Measurements from ENCODE around the gene PRKAR2A.
"Not testable (repeated sequence)": the region's sequence is repeated elsewhere in the genome, so short reads cannot be mapped to it uniquely, and the experiment has no call there.

- not testable (repeated sequence) for TF ChIP-seq JUNB (IDR thresholded peaks at IDR 0.05); IKZF2 (IDR thresholded peaks at IDR 0.05); IRF3 (IDR thresholded peaks at IDR 0.05); CTCF (IDR thresholded peaks at IDR 0.05 in 2 of 3, conservative IDR thresholded peaks at IDR 0.05 in 1 of 3; ENCODE audit: control insufficient read depth in 2 of 3, extremely low read depth in 1 of 3, insufficient read depth in 1 of 3, low read depth in 3 of 3, low read length in 3 of 3); MYC (IDR thresholded peaks at IDR 0.05; ENCODE audit: insufficient read depth, insufficient read length, insufficient replicate concordance, low read length, severe bottlenecking); ZNF274 (IDR thresholded peaks at IDR 0.05; ENCODE audit: insufficient read depth, insufficient read length)
Measured at GRCh38 chr3:48741226-48741625, 106.4 kb downstream of the PRKAR2A start.
